ENCODE results near the gene ATP2C1. TPM values are rescaled to one million over a fixed set of nuclear protein-coding genes. Genes with fewer than 3 reads are reported as not detected.

ATP2C1 gene
- total RNA-seq, 4 donors from 2014 or later = 20.9 to 60.8 (median 44.6) TPM

- in situ Hi-C loops (cut with MboI; ENCODE audit: low pct_ligation_motif_present in 1 of 4, low pct_unique_long_range_greater_than_20kb in 1 of 4, low sequenced_read_pairs in 3 of 4) (no loop called here), intact Hi-C loops (cut with DNase I; ENCODE audit: low total_unique reads) (no loop called here)
- no peak for TF ChIP-seq POLR2AphosphoS5 (IDR thresholded peaks at IDR 0.05)
- no peak for TF ChIP-seq POLR2A (IDR thresholded peaks at IDR 0.05)
- TF ChIP-seq CTCF (IDR thresholded peaks at IDR 0.05) = no peak
- no peak for TF ChIP-seq EP300 (IDR thresholded peaks at IDR 0.05; ENCODE audit: low read depth)
These were observed 81.4 kb downstream of the ATP2C1 start for GRCh38 chr3:130975251-130975650.

GRCh38 chr3:130976706-130977105, 82.8 kb downstream of the ATP2C1 start:
- H3K27me3 ChIP-seq = no peaks in the 10 kb centered on the region
- no peak overlapping the region for H3K27ac ChIP-seq
- H3K4me1 ChIP-seq = no peaks in the 10 kb centered on the region
- intact Hi-C loops (cut with DNase I; ENCODE audit: low total_unique reads) (no loop called here), in situ Hi-C loops (cut with MboI; ENCODE audit: low pct_ligation_motif_present in 1 of 4, low pct_unique_long_range_greater_than_20kb in 1 of 4, low sequenced_read_pairs in 3 of 4) (no loop called here)
- 60 to 88% methylated on average over 1 to 4 of the region's 4 CpGs for WGBS, 2 donors (ENCODE audit: low coverage in 1 of 2)
- DNase-seq = no peak
- no peak overlapping the region for H3K4me3 ChIP-seq
- H3K9me3 ChIP-seq = no peaks in the 10 kb centered on the region
- H3K36me3 ChIP-seq = peaks cover 0 to 17% (median 2%) of the 10 kb centered on the region in 4 donors
- TF ChIP-seq POLR2AphosphoS5 (IDR thresholded peaks at IDR 0.05) = no peak
- no peak for TF ChIP-seq CTCF (IDR thresholded peaks at IDR 0.05)
- TF ChIP-seq EP300 (IDR thresholded peaks at IDR 0.05; ENCODE audit: low read depth) = no peak
- no peak for TF ChIP-seq POLR2A (IDR thresholded peaks at IDR 0.05)

More at GRCh38 chr3:130975251-130975650, 81.4 kb downstream of the ATP2C1 start:
- no peak for DNase-seq
- Histone ChIP-seq H3K9me3 (no peaks in the 10 kb centered on the region), H3K4me1 (no peaks in the 10 kb centered on the region), H3K27ac (no peak overlapping the region), H3K4me3 (no peak overlapping the region), H3K27me3 (no peaks in the 10 kb centered on the region), H3K36me3 (peaks cover 0 to 21% (median 4%) of the 10 kb centered on the region in 4 donors)
- 89 to 94% methylated on average over 3 of the region's 3 CpGs for WGBS, 2 donors (ENCODE audit: low coverage in 1 of 2)

- in situ Hi-C loops (cut with MboI; ENCODE audit: low pct_ligation_motif_present in 1 of 4, low pct_unique_long_range_greater_than_20kb in 1 of 4, low sequenced_read_pairs in 3 of 4) (no loop called here), intact Hi-C loops (cut with DNase I; ENCODE audit: low total_unique reads) (no loop called here)
- H3K4me1 ChIP-seq = no peaks in the 10 kb centered on the region
- TF ChIP-seq POLR2A (IDR thresholded peaks at IDR 0.05) = no peak
- TF ChIP-seq CTCF (IDR thresholded peaks at IDR 0.05) = no peak
- no peak for TF ChIP-seq EP300 (IDR thresholded peaks at IDR 0.05; ENCODE audit: low read depth)
- no peak for TF ChIP-seq POLR2AphosphoS5 (IDR thresholded peaks at IDR 0.05)
- DNase-seq = no peak
- 88 to 95% methylated on average over 2 of the region's 2 CpGs for WGBS, 2 donors (ENCODE audit: low coverage in 1 of 2)
- H3K27me3 ChIP-seq = no peaks in the 10 kb centered on the region
- H3K9me3 ChIP-seq = no peaks in the 10 kb centered on the region
- no peak overlapping the region for H3K27ac ChIP-seq
- peaks cover 0 to 13% (median 2%) of the 10 kb centered on the region in 4 donors for H3K36me3 ChIP-seq
- H3K4me3 ChIP-seq = no peak overlapping the region
These were observed 85.2 kb downstream of the ATP2C1 start for GRCh38 chr3:130979117-130979516.

- TF ChIP-seq EP300 (IDR thresholded peaks at IDR 0.05; ENCODE audit: low read depth) (no peak), CTCF (IDR thresholded peaks at IDR 0.05) (no peak), POLR2AphosphoS5 (IDR thresholded peaks at IDR 0.05) (no peak), POLR2A (IDR thresholded peaks at IDR 0.05) (no peak)
- Histone ChIP-seq H3K4me3 (no peak overlapping the region), H3K4me1 (no peaks in the 10 kb centered on the region), H3K36me3 (peaks cover 0 to 16% (median 2%) of the 10 kb centered on the region in 4 donors), H3K9me3 (no peaks in the 10 kb centered on the region), H3K27me3 (no peaks in the 10 kb centered on the region), H3K27ac (no peak overlapping the region)
- 94 to 100% methylated on average over 2 of the region's 2 CpGs for WGBS, 2 donors (ENCODE audit: low coverage in 1 of 2)
- no peak for DNase-seq
- intact Hi-C loops (cut with DNase I; ENCODE audit: low total_unique reads) = no loop called here
- in situ Hi-C loops (cut with MboI; ENCODE audit: low pct_ligation_motif_present in 1 of 4, low pct_unique_long_range_greater_than_20kb in 1 of 4, low sequenced_read_pairs in 3 of 4) = no loop called here
These were observed 87.6 kb downstream of the ATP2C1 start for GRCh38 chr3:130981469-130981868.
